ENCODE measurements around the gene RCBTB1.

DNA sequence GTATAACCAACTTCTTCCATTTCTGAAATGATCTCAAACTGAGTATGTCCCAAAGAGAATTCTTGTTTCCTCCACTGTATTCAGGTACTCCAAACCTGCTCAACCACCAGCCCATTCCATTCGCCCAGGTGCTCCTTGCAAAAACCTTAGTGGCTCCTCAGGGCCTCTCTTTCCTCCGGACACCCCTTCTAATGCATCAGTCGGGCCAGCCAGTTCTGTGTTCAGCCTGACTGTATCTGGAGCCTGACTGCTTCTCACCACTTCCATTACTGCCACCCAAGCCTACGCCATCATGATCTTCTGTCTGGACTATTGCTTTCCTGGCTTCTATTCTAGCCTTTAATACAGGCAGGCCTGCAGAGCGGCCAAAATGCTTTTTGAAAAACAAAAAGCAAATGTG is 88.1 kb downstream of the RCBTB1 start:
- TF ChIP-seq CTCF (IDR thresholded peaks at IDR 0.05) (no peak), POLR2A (IDR thresholded peaks at IDR 0.05) (no peak)

All from body of pancreas (tissue), 4 donors.